Transverse colon (tissue), 4 donors: Measurements from ENCODE around the gene SNX8. TPM values are rescaled to one million over a fixed set of nuclear protein-coding genes. Genes with fewer than 3 reads are reported as not detected.

ENCODE experiments used
- DNase-seq: peaks from one replicate; pipeline ENCODE4 v3.0.0-alpha.2; 2019
- H3K27ac ChIP-seq, 4 donors: fragments of 200-600 bp; sonication (generic); 2 replicates each; pipeline ENCODE4 v1.5.1; 2016 to 2018; ENCODE audit warnings: inconsistent platforms in 4 of 4
- H3K27me3 ChIP-seq: fragments of 200-600 bp; sonication (generic); 2 replicates; pipeline ENCODE4 v1.5.1; 2017; ENCODE audit warnings: inconsistent platforms
- H3K36me3 ChIP-seq, 4 donors: fragments of 200-600 bp; sonication (generic); 2 replicates each; pipeline ENCODE4 v1.5.1; 2017 to 2019; ENCODE audit warnings: inconsistent platforms in 4 of 4
- H3K4me1 ChIP-seq, 4 donors: fragments of 200-600 bp; sonication (generic); 2 replicates each; pipeline ENCODE4 v1.5.1; 2017 to 2020; ENCODE audit warnings: inconsistent platforms in 4 of 4
- H3K4me3 ChIP-seq, 4 donors: fragments of 200-600 bp; sonication (generic); 1 replicate in 1 of 4; 2 replicates in 3 of 4; pipeline versions ENCODE4 v1.5.1 to v1.6.1; 2017 to 2019; ENCODE audit warnings: inconsistent platforms in 4 of 4
- H3K9me3 ChIP-seq, 2 donors: fragments of 200-600 bp; sonication (generic); 2 replicates each; pipeline ENCODE4 v1.5.1; 2017 to 2019; ENCODE audit warnings: inconsistent platforms in 2 of 2
- CTCF ChIP-seq, 5 experiments: fragments of 200-600 bp in 3 of 5; fragments of 450-650 bp in 2 of 5; sonication (generic) in 3 of 5; IDR thresholded peaks; 1 replicate in 2 of 5; 2 replicates in 3 of 5; pipeline ENCODE4 v1.5.1; 2016 to 2017; ENCODE audit warnings: antibody characterized with exemption in 5 of 5, inconsistent platforms in 3 of 5, mild to moderate bottlenecking in 2 of 5, moderate library complexity in 1 of 5
- EP300 ChIP-seq: sonication (generic); formaldehyde crosslinking; IDR thresholded peaks from one replicate; pipeline ENCODE4 v1.6.1; 2017; ENCODE audit warnings: antibody characterized with exemption, low read depth
- POLR2A ChIP-seq: fragments of 450-650 bp; IDR thresholded peaks from one replicate; pipeline ENCODE4 v1.6.1; 2016; ENCODE audit warnings: antibody characterized with exemption, mild to moderate bottlenecking, moderate library complexity
- POLR2AphosphoS5 ChIP-seq, 3 donors: sonication (generic); formaldehyde crosslinking; IDR thresholded peaks; one replicate each; pipeline ENCODE4 v1.6.1; 2016; ENCODE audit warnings: antibody characterized with exemption in 3 of 3
- WGBS, 2 donors: methylation state at CpG; one replicate each; pipeline ENCODE4 v1.1.5; 2018; ENCODE audit warnings: low coverage in 1 of 2; 5-methylcytosine and 5-hydroxymethylcytosine counted together
- in situ Hi-C, 4 donors: fragments of 200-750 bp; cut with MboI; loops; one replicate each; pipeline versions ENCODE4 v1.15.0 to v1.15.1; 2017; ENCODE audit warnings: low sequenced_read_pairs in 3 of 4, low pct_ligation_motif_present in 1 of 4, low pct_unique_long_range_greater_than_20kb in 1 of 4
- intact Hi-C: fragments of 100-400 bp; cut with DNase I; formaldehyde crosslinking; loops from one replicate; pipeline ENCODE4 v1.15.1; 2023; ENCODE audit warnings: low total_unique reads
- total RNA-seq, 4 donors: library from RNA; depleted of rRNA; stranded (reverse); fragments of >200 nt; gene quantifications; one replicate each; pipeline ENCODE4 v1.1.0, GENCODE V29; 2016

The SNX8 gene
- total RNA-seq, 4 donors from 2014 or later: 3.8 to 27.3 (median 9.2) TPM

DNA sequence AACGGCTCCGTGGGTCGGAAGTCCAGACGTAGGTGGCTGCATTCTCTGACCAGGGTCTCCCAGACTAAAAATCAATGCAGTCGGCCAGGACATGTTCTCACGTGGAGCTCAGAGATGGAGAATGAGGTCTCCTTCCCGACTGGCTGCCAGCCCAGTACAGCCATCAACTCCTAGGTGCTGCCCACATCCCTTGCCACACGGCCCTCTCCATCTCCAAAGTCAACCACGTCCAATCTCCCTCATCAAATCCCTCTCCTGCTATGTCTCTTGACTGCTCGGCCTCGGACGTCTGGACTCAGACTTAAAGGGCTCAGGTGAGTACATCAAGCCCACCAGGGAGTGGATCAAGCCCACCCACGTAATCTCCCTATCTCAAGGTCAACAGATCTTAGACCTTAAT is 88.4 kb downstream of the SNX8 start:
- DNase-seq: no peak
- 91 to 100% methylated on average over 6 to 12 of the region's 13 CpGs for WGBS, 2 donors
- H3K4me1 ChIP-seq: peaks cover 1 to 5% (median 3%) of the 10 kb centered on the region in 4 donors
- H3K4me3 ChIP-seq: no peak overlapping the region
- no peaks in the 10 kb centered on the region for H3K27me3 ChIP-seq
- TF ChIP-seq POLR2A (no peak), POLR2AphosphoS5 (IDR thresholded peaks at IDR 0.05) (no peak)
- H3K36me3 ChIP-seq: peaks cover 0 to 4% (median 0%) of the 10 kb centered on the region in 4 donors
- H3K27ac ChIP-seq: no peak overlapping the region
- intact Hi-C loops: no loop called here
- in situ Hi-C loops: loop anchor here in 2 of 4 donors (25.0 kb wide), 1 partner anchor 136 kb away; the partner anchor contains the start of gene EIF3B (in 2 of the 2)
- H3K9me3 ChIP-seq: no peaks in the 10 kb centered on the region

- WGBS, 2 donors: 89 to 95% methylated on average over 5 to 13 of the region's 14 CpGs
- in situ Hi-C loops (loop anchor here in 2 of 4 donors (25.0 kb wide), 1 partner anchor 137 kb away; the partner anchor contains the start of gene EIF3B (in 2 of the 2)), intact Hi-C loops (no loop called here)
- Histone ChIP-seq H3K4me3 (no peak overlapping the region), H3K4me1 (no peaks in the 10 kb centered on the region), H3K9me3 (no peaks in the 10 kb centered on the region), H3K27me3 (no peaks in the 10 kb centered on the region), H3K36me3 (peaks cover 0 to 4% (median 0%) of the 10 kb centered on the region in 4 donors), H3K27ac (no peak overlapping the region)
- TF ChIP-seq CTCF (IDR thresholded peaks at IDR 0.05): no peak
- no peak for DNase-seq
Measured at GRCh38 chr7:2225336-2225735, 88.9 kb downstream of the SNX8 start.

DNA sequence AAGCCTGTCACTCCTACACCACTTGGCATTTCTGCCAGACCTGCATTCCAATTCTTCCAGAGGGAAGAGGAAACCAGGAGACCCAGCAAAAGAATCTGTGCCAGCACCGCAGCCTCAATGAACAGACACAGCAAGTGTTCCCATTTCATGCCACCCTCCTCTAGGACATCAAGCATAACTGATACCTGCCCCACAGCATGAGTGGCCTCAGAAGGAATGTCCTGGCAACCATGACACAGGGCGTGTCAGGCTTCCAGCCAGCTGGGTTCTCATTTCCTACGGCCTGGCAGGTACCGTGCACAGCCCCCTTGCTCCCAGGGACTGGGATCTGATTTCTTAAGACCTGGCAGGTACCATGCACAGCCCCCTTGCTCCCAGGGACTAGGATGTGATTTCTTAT is 89.3 kb downstream of the SNX8 start:
- WGBS, 2 donors: 69% methylated on average over 4 of the region's 4 CpGs; no CpG with 5 or more reads in 1 of the 2 donors
- in situ Hi-C loops (loop anchor here in 3 of 4 donors (25.0 kb wide), 3 partner anchors 137 to 638 kb away; partner anchors contain the start of genes EIF3B (in 2 of the 3) and ELFN1 (in 2 of the 3)), intact Hi-C loops (no loop called here)
- TF ChIP-seq CTCF (IDR thresholded peaks at IDR 0.05): no peak
- TF ChIP-seq EP300: no peak
- TF ChIP-seq POLR2A: no peak
- no peak for TF ChIP-seq POLR2AphosphoS5 (IDR thresholded peaks at IDR 0.05)
- Histone ChIP-seq H3K4me1 (no peaks in the 10 kb centered on the region), H3K27ac (no peak overlapping the region), H3K4me3 (no peak overlapping the region), H3K9me3 (no peaks in the 10 kb centered on the region), H3K36me3 (peaks cover 0 to 4% (median 0%) of the 10 kb centered on the region in 4 donors), H3K27me3 (no peaks in the 10 kb centered on the region)
- no peak for DNase-seq

DNA sequence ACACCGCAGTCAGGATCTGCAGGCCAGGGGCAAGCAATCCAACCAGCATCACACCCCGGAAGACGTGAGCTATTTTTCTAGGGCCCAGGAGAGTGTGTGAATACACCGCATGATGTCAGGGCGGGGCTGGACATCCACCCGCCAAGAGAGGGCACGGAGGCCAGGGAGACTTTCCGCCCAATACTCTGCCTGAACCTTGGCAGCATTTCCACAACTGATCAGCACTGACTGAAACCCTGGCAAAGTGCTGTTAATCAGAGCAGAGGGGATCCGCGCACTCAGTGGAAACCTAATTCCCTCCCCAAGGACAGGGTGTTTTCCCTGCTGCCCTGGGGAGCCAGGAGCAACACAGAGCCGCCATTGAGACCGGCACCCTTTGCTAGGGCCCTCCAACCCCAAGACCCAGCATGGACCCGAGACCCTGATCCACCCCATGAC is 89.7 kb downstream of the SNX8 start:
- Histone ChIP-seq H3K9me3 (no peaks in the 10 kb centered on the region), H3K36me3 (peaks cover 0 to 4% (median 0%) of the 10 kb centered on the region in 4 donors), H3K4me1 (no peaks in the 10 kb centered on the region), H3K27me3 (no peaks in the 10 kb centered on the region), H3K4me3 (no peak overlapping the region), H3K27ac (no peak overlapping the region)
- DNase-seq: no peak
- 84 to 95% methylated on average over 5 to 13 of the region's 13 CpGs for WGBS, 2 donors
- intact Hi-C loops: no loop called here
- TF ChIP-seq POLR2A: no peak
- TF ChIP-seq POLR2AphosphoS5 (IDR thresholded peaks at IDR 0.05): no peak
- no peak for TF ChIP-seq EP300
- TF ChIP-seq CTCF (IDR thresholded peaks at IDR 0.05): no peak
- in situ Hi-C loops: loop anchor here in 3 of 4 donors (25.0 kb wide), 2 partner anchors 562 to 637 kb away; partner anchors contain the start of gene ELFN1 (in 2 of the 3)
